Stimulated activated CD8-positive, alpha-beta memory T cell treated with anti-CD3 and anti-CD28 coated beads, Interleukin-12 subunit alpha, Interleukin-12 subunit beta, amount 100 ng/mL, for 4 hours (primary cell): ENCODE results near the gene CCL1.

Experiments
- DNase-seq: peaks from one replicate; pipeline ENCODE4 v3.0.0-alpha.2; 2020; ENCODE audit warnings: low read depth

CCL1 gene

DNA sequence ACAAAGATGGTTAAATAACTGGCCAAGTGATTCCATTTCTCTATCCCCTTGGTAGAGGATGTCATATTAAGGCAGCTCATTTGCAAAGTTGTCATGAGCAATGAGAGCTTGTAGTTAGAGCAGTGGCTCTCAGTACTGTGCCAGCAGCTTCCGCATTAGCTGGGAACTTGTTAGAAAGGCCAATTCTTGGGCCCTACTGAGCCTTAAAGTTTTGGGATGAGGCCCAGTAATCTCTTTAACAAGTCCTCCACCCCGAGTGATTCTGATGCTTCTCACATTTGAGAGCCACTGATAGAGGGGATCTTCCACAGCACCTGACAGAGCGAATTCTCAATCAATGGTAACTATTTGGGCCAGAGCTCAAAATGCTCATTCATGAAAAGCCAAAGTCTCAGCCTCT, 20.2 kb upstream of the CCL1 start:
- no peak for DNase-seq

GRCh38 chr17:34382621-34383124, 19.6 kb upstream of the CCL1 start:
- DNase-seq = no peak

- no peak for DNase-seq
These were observed 16.8 kb upstream of the CCL1 start for GRCh38 chr17:34379868-34380267.

DNA sequence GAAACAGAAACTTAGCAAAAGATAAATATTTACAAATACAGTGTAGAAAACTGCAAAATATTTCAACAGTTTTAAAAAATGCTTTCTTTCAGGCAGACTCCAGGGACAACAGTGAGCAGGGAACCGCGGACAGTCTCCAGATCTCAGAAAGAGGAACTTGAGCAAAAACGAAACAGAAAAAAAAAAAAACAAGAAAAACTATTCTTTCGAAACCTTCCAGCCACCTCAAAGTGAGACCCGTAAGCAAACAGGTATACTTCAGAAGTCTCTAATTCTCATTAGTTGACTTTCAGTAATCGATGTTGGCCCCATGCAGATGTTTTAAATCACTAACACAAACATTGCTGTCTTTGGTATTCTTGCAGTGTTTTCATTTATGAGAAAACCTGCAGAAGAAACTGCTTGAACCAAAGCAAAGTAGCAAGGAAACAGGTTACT, 15.7 kb upstream of the CCL1 start:
- no peak for DNase-seq

- DNase-seq = no peak
These were observed 14.2 kb upstream of the CCL1 start for GRCh38 chr17:34377078-34377823.

GRCh38 chr17:34375426-34375997, 12.5 kb upstream of the CCL1 start:
- no peak for DNase-seq

- no peak for DNase-seq
These were observed 11.4 kb upstream of the CCL1 start for GRCh38 chr17:34374457-34374856.

DNA sequence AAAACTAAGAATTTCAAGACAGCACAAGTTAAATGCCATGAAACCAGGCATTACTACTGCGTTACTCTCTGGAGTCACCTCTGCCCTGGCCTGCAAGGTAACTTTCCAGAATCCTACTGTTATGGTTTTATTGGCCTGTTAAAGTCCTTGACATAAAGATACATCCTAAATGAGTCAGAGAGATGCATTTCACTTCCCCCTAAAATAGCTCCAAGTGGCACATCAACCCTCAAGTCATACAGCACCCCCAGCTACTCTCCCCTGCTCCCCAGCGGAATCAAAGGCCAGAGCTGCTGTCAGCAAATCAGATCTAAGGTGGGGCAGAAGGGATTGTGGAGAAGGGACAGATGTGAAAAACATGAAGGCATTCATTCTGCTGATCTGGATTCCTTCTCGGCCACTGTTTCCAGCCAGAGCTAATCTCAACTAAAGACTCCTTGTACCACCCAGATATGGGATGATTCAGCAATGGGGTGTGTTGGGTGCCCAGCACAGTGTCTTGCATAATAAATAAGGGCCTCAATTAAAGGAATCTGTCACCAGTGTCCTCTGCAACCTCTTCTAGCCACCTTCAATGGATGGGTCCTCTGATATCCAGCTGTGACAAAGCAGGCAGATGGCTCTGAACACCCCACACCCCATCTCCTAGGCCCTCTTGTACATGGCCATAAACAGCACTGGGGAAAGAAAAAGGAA, 8.5 kb upstream of the CCL1 start:
- no peak for DNase-seq

DNA sequence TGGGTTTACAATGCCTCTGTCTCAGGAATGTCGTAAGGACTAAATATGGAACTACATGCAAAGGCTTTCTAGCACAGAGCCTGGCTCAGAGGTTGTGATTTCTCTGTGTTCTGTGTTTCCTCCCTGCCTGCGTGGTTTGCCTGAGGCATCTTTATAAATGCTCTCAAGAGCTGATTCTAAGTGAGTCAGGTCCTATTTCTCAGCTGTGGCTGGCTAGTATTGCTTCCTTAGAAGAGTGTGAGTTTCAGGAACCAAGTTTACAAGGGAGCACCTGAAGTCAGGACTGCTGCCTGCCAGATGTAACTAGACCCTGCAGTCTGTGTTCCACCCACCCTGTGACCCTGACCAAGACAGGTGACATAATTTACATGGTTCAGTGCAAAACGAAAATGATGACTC, 8.0 kb upstream of the CCL1 start:
- DNase-seq = no peak

- no peak for DNase-seq
These were observed 7.5 kb upstream of the CCL1 start for GRCh38 chr17:34370376-34370996.

GRCh38 chr17:34369571-34369970, 6.5 kb upstream of the CCL1 start:
- DNase-seq = no peak

DNA sequence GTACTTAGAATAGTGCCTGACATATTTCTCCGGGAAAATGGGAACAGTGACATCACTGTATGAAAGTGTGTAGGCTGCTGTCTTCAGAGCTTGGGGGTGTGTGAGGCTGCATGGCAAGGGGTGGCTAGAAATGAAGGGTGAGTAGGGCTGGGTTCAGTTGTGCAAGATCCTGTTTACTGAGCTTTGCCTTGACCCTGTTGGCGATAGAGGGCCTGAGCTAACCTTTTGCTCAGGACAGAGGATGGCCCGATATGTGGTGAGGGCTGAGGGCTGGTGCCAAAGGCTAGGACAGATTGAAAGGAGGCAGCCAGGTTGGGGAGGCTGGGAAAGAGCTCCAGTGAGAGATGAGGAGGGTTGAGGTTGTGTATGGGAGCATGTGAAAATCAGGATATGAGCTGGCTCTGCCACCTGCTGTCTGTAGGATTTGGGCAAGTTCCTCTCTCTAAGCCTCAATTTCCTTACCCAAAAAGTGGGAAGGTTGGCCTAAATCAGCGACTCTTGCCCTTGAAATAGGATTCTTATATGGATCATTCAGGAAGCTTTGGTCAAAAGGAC, 6.0 kb upstream of the CCL1 start:
- DNase-seq = no peak

DNA sequence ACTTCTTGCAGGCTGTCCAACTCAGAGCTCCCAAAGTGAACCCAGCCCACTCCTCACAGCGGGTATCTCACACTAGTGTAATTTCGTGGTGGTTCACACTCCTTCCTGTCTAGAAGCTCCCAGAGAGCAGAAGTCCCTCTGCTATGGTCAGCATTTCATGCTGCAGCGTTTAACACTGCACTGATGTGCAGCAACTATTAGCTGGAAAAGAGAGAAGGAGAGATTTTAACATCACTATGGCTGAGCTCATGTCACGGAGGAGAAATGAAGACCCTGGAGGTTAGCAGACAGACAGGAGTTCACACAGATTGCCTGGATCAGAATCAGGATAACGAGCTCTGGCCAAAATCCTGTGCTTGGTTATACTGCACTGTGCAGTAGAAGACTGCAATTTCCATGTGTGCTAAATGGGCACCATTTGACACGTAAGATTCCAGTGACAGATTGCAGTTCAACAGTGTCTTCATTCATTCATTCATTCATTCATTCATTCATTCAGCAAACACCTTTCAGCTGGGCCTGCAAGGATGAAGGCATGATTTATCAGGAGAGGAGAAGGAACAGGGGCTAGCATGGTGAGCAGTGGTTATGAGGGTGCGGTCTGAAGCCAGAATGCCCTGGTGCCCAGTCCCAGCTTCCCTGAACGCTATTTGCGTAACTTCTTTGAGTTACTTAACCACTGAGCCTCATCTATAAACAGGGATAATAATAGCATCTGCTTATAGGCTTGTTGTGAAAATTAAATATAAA, 5.3 kb upstream of the CCL1 start:
- no peak for DNase-seq

DNA sequence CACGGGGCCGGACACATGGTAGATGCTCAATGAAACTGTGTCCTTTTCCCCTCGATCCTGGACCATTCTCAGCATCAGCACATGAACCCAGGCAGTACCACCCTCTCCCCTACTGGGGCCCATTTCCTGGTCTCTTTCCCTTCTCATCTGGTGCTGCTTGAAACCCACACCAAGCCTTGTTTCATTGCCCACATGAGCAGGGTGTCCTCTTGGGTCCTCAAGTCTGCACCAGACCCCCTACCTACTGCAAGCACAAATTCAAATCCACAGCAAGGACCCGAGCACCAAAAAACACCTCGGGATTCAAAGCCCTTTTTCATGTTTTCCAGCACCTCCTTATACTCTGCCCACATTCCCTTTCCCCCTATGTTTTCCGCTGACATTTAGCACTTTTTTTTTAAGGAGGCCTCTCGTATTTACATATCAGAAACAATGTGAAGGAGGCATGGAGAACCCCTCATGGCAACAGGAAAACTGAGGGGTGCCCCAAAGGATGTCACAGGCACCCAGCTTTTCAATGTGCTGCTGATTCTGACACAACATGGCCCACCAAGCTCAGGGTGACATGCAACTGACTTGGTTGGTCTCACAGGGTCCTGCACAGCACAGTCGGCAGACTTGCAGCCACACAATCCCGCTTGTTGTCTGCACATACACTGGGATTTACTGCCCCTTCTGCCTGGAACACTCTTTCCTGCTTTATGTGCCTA, 4.6 kb upstream of the CCL1 start:
- DNase-seq = no peak

DNA sequence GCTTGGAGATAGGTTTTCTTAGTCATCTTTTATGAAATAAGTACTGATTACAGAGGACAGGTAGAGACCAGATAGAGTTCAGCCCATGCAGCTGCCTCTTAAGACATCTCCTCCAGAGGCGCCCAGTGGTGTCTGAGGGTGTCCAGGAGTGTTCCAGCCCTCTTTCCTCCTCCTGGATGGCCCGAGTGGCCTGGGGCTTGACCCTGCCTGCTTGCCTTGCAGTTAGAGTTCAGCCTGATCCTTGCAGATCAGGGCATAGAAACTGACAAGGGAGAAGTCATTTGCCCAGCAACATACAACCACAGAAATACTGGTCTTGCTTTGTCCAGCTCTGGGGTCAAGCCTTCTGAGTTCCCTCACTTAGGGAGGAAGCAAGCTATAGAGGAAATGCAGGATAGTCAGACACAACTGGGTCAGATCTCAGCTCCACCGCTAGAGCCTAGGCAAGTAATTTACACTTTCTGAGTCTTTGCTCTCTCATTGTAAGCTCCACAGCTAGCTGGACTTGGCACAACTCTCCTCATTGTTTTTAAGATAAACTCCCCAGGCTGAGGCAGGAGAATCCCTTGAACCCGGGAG, 3.6 kb upstream of the CCL1 start:
- DNase-seq = no peak

GRCh38 chr17:34366010-34366409, 3.0 kb upstream of the CCL1 start:
- no peak for DNase-seq

DNA sequence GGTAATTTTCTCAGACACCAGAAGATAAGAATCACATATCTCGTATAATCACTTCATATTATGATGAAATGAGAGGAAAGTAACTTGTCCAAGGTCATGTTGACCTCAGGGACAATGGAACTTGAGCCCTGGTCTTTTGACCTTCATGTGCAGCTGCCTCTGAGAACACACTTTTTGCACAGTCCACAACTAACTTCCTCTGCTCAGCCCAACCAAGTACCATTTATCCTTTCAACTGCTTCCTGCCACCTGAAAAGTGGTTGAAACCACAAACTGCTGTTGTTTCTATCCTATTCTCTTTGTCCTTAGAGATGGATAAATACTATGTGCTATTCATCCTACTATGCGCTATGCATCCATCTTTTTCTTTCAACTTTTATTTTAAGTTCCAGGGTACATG, 2.3 kb upstream of the CCL1 start:
- no peak for DNase-seq

DNA sequence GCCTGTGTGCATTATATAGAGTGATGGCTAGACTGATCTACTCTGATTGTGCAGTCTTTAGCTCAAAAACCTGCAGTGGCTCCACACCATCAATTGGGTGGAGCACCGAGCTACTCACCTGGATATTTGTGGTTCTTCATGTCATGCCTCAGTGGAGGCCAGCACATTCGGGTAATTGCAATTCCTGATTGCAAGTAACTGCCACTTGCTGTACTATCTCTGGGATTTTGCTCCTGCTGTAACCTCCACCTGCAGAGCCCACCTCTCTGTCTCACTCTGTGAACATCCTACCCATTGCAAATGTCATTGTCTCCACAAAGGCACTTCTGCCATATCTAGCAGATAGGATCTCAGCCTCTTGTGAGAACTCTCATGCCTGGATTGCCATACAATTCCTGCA, 1.7 kb upstream of the CCL1 start:
- no peak for DNase-seq

DNA sequence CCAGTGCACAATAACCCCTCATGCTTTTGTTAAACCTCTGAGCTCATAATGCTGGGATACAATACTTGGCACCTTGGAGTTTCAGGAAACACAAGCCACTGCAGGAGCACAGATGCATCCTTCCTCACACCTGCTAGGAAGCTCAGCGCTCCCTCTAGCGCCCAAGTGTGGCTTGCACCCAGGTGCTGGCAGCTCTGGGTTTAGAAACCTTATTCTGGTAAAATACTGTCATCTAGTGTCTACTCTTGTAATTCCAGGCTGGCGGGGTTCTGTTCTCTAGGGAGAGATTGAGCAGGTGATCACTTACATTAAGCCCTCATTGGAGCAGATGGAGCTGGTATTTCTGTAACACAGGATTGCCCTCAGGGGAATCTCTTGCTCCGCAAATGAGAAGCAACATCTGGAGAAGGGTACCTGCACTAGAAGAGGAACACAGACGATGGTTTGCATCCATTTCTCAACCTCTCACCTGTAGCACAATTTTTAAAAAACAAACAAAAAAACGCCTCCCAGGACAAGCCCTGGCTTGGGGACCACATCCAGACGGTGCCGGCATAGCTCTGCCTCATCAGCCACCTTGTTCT, 1.5 kb downstream of the CCL1 start:
- peak; percentile 13 for DNase-seq

GRCh38 chr17:34360601-34361270, 2.3 kb downstream of the CCL1 start:
- DNase-seq = no peak
